ENCODE results near the gene MSH5.
"Not testable (repeated sequence)": the region's sequence is repeated elsewhere in the genome, so short reads cannot be mapped to it uniquely, and the experiment has no call there.

Gene MSH5

GRCh38 chr6:31799781-31800180 is 60.0 kb downstream of the MSH5 start:
- no peaks in the 10 kb centered on the region for H3K27me3 ChIP-seq (replicated peaks; ENCODE audit: control insufficient read depth, insufficient read depth, low read length, poor library complexity, severe bottlenecking)
- no peak overlapping the region for H3K27ac ChIP-seq (ENCODE audit: insufficient read depth, low read length, poor library complexity, severe bottlenecking)
- DNase-seq = no peak
- no peaks in the 10 kb centered on the region for H3K36me3 ChIP-seq (ENCODE audit: control insufficient read depth, insufficient read depth, low read length)
- H3K9me3 ChIP-seq (ENCODE audit: control insufficient read depth, low read length) = no peaks in the 10 kb centered on the region
- H3K4me3 ChIP-seq (ENCODE audit: insufficient read depth, low read depth, low read length, poor library complexity, severe bottlenecking) = no peak overlapping the region
- peaks cover 32% of the 10 kb centered on the region for H3K4me1 ChIP-seq (ENCODE audit: control insufficient read depth, insufficient read depth, low read length, poor library complexity, severe bottlenecking)

- not testable (repeated sequence) for H3K4me3 ChIP-seq (ENCODE audit: insufficient read depth, low read depth, low read length, poor library complexity, severe bottlenecking); H3K9me3 ChIP-seq (ENCODE audit: control insufficient read depth, low read length); H3K36me3 ChIP-seq (ENCODE audit: control insufficient read depth, insufficient read depth, low read length); H3K27ac ChIP-seq (ENCODE audit: insufficient read depth, low read length, poor library complexity, severe bottlenecking); H3K27me3 ChIP-seq (replicated peaks; ENCODE audit: control insufficient read depth, insufficient read depth, low read length, poor library complexity, severe bottlenecking); DNase-seq
- peaks cover 30% of the 10 kb centered on the region for H3K4me1 ChIP-seq (ENCODE audit: control insufficient read depth, insufficient read depth, low read length, poor library complexity, severe bottlenecking)
These were observed 61.5 kb downstream of the MSH5 start for GRCh38 chr6:31801031-31801927.

- Histone ChIP-seq H3K4me1 (ENCODE audit: control insufficient read depth, insufficient read depth, low read length, poor library complexity, severe bottlenecking) (peaks cover 8% of the 10 kb centered on the region), H3K27me3 (replicated peaks; ENCODE audit: control insufficient read depth, insufficient read depth, low read length, poor library complexity, severe bottlenecking) (no peaks in the 10 kb centered on the region), H3K36me3 (ENCODE audit: control insufficient read depth, insufficient read depth, low read length) (peaks cover 5% of the 10 kb centered on the region), H3K4me3 (ENCODE audit: insufficient read depth, low read depth, low read length, poor library complexity, severe bottlenecking) (peak overlapping the region; percentile 84), H3K27ac (ENCODE audit: insufficient read depth, low read length, poor library complexity, severe bottlenecking) (peak overlapping the region; percentile 88), H3K9me3 (ENCODE audit: control insufficient read depth, low read length) (no peaks in the 10 kb centered on the region)
- no peak for DNase-seq
These were observed 66.2 kb downstream of the MSH5 start for GRCh38 chr6:31805939-31806469.

- Histone ChIP-seq H3K36me3 (ENCODE audit: control insufficient read depth, insufficient read depth, low read length) (peaks cover 11% of the 10 kb centered on the region), H3K27me3 (replicated peaks; ENCODE audit: control insufficient read depth, insufficient read depth, low read length, poor library complexity, severe bottlenecking) (no peaks in the 10 kb centered on the region), H3K4me1 (ENCODE audit: control insufficient read depth, insufficient read depth, low read length, poor library complexity, severe bottlenecking) (peaks cover 8% of the 10 kb centered on the region), H3K27ac (ENCODE audit: insufficient read depth, low read length, poor library complexity, severe bottlenecking) (peak within 1 kb of the TSS; percentile 88), H3K4me3 (ENCODE audit: insufficient read depth, low read depth, low read length, poor library complexity, severe bottlenecking) (peak within 1 kb of the TSS; percentile 84), H3K9me3 (ENCODE audit: control insufficient read depth, low read length) (no peaks in the 10 kb centered on the region)
- peak; percentile 94 to 96 (median 96) for DNase-seq
These were observed 66.9 kb downstream of the MSH5 start, which contains the start of gene LSM2 for GRCh38 chr6:31806470-31807272. TSS of gene LSM2 (minus strand) at chr6:31806966. CDS start at chr6:31806757, 209 bp downstream.

GRCh38 chr6:31808599-31808998 is 68.8 kb downstream of the MSH5 start:
- not testable (repeated sequence) for H3K9me3 ChIP-seq (ENCODE audit: control insufficient read depth, low read length); H3K27me3 ChIP-seq (replicated peaks; ENCODE audit: control insufficient read depth, insufficient read depth, low read length, poor library complexity, severe bottlenecking); H3K27ac ChIP-seq (ENCODE audit: insufficient read depth, low read length, poor library complexity, severe bottlenecking); H3K4me3 ChIP-seq (ENCODE audit: insufficient read depth, low read depth, low read length, poor library complexity, severe bottlenecking); DNase-seq
- H3K4me1 ChIP-seq (ENCODE audit: control insufficient read depth, insufficient read depth, low read length, poor library complexity, severe bottlenecking) = peaks cover 16% of the 10 kb centered on the region
- H3K36me3 ChIP-seq (ENCODE audit: control insufficient read depth, insufficient read depth, low read length) = peaks cover 12% of the 10 kb centered on the region

GRCh38 chr6:31811645-31812044 is 71.8 kb downstream of the MSH5 start:
- Histone ChIP-seq H3K4me3 (ENCODE audit: insufficient read depth, low read depth, low read length, poor library complexity, severe bottlenecking) (no peak overlapping the region), H3K27me3 (replicated peaks; ENCODE audit: control insufficient read depth, insufficient read depth, low read length, poor library complexity, severe bottlenecking) (no peaks in the 10 kb centered on the region), H3K9me3 (ENCODE audit: control insufficient read depth, low read length) (no peaks in the 10 kb centered on the region), H3K27ac (ENCODE audit: insufficient read depth, low read length, poor library complexity, severe bottlenecking) (no peak overlapping the region), H3K4me1 (ENCODE audit: control insufficient read depth, insufficient read depth, low read length, poor library complexity, severe bottlenecking) (peaks cover 17% of the 10 kb centered on the region), H3K36me3 (ENCODE audit: control insufficient read depth, insufficient read depth, low read length) (peaks cover 12% of the 10 kb centered on the region)
- DNase-seq = no peak
